ENCODE results near the gene PPM1L.

DNA sequence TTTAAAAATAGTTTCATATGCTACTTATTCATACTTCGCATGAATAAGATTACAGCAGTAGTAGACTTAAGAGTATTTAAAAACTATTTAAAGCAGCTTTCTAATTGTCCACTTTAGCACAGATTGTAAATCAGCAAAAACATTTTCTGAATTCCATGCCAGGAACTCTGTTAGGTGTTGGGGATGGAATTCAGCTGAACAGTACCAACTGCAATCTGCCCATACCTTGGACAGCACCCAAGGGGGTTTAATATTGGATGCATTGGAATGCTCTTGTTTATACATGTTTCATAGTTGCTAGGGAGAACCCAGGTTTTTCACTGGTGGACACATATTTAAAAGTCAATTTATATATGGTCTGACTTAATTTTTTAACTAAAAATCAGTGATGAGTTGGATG lies 74.8 kb downstream of the PPM1L start:
- TF ChIP-seq, protein P1, sequence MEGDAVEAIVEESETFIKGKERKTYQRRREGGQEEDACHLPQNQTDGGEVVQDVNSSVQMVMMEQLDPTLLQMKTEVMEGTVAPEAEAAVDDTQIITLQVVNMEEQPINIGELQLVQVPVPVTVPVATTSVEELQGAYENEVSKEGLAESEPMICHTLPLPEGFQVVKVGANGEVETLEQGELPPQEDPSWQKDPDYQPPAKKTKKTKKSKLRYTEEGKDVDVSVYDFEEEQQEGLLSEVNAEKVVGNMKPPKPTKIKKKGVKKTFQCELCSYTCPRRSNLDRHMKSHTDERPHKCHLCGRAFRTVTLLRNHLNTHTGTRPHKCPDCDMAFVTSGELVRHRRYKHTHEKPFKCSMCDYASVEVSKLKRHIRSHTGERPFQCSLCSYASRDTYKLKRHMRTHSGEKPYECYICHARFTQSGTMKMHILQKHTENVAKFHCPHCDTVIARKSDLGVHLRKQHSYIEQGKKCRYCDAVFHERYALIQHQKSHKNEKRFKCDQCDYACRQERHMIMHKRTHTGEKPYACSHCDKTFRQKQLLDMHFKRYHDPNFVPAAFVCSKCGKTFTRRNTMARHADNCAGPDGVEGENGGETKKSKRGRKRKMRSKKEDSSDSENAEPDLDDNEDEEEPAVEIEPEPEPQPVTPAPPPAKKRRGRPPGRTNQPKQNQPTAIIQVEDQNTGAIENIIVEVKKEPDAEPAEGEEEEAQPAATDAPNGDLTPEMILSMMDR (IDR thresholded peaks at IDR 0.05): no peak
- no peak for TF ChIP-seq POLR2A (IDR thresholded peaks at IDR 0.05)
